Mesodermal cell (in vitro differentiated cells): ENCODE data around the gene ATP1A4. TPM values are rescaled to one million over a fixed set of nuclear protein-coding genes. Genes with fewer than 3 reads are reported as not detected.
"Not testable (repeated sequence)": the region's sequence is repeated elsewhere in the genome, so short reads cannot be mapped to it uniquely, and the experiment has no call there.

Experiments used
- H3K27ac ChIP-seq: 2 replicates; pipeline ENCODE4 v1.7.0; 2013; ENCODE audit warnings: mild to moderate bottlenecking, low read depth, low read length, moderate library complexity; ENCODE audit not compliant: severe bottlenecking
- H3K36me3 ChIP-seq: 2 replicates; pipeline ENCODE4 v1.7.1; 2013; ENCODE audit warnings: mild to moderate bottlenecking, low read length, moderate library complexity; ENCODE audit not compliant: control insufficient read depth, insufficient read depth
- H3K4me1 ChIP-seq: one replicate; pipeline ENCODE4 v1.7.1; 2013; ENCODE audit warnings: mild to moderate bottlenecking, low read length; ENCODE audit not compliant: insufficient read depth, control insufficient read depth, poor library complexity, severe bottlenecking
- H3K4me3 ChIP-seq: 2 replicates; pipeline ENCODE4 v1.7.0; 2013; ENCODE audit warnings: low read length, control low read depth, mild to moderate bottlenecking; ENCODE audit not compliant: insufficient read depth, poor library complexity, severe bottlenecking; ENCODE audit errors: extremely low read depth
- H3K9me3 ChIP-seq: 2 replicates; pipeline ENCODE4 v1.7.1; 2013; ENCODE audit warnings: mild to moderate bottlenecking, low read length, moderate library complexity; ENCODE audit not compliant: control insufficient read depth
- WGBS, 2 experiments: methylation state at CpG; one replicate each; pipeline ENCODE4 v1.1.5; 2013; ENCODE audit warnings: missing lambda C conversion rate in 2 of 2; ENCODE audit not compliant: insufficient coverage in 2 of 2; 5-methylcytosine and 5-hydroxymethylcytosine counted together
- polyA plus RNA-seq, 2 experiments: library from polyadenylated mRNA; stranded (reverse); fragments of 50-300 nt; gene quantifications; one replicate each; pipeline ENCODE4 v1.2.3, GENCODE V29; 2013

Gene ATP1A4
- 0.52 TPM for polyA plus RNA-seq (2013, experiment 1 of 2)
- polyA plus RNA-seq (2013, experiment 2 of 2), result 0.20 TPM

- no peak within 1 kb of the TSS for H3K27ac ChIP-seq
- H3K4me3 ChIP-seq, result no peak within 1 kb of the TSS
- no peaks in the 10 kb centered on the region for H3K36me3 ChIP-seq
- WGBS, 2 experiments, result 89 to 96% methylated on average over 6 of the region's 6 CpGs
- no peaks in the 10 kb centered on the region for H3K9me3 ChIP-seq
- no peaks in the 10 kb centered on the region for H3K4me1 ChIP-seq
Observed at GRCh38 chr1:160151303-160151702, at the start of gene ATP1A4. ATP1A4 (plus strand) TSS chr1:160151603; CDS start chr1:160152041, 438 bp downstream.

- Histone ChIP-seq H3K4me3 (no peak overlapping the region), H3K9me3 (no peaks in the 10 kb centered on the region), H3K36me3 (no peaks in the 10 kb centered on the region), H3K27ac (no peak overlapping the region), H3K4me1 (peaks cover 19% of the 10 kb centered on the region)
- 85 to 93% methylated on average over 5 to 6 of the region's 9 CpGs for WGBS, 2 experiments
Observed at GRCh38 chr1:160101717-160102522, 49.5 kb upstream of the ATP1A4 start.

DNA sequence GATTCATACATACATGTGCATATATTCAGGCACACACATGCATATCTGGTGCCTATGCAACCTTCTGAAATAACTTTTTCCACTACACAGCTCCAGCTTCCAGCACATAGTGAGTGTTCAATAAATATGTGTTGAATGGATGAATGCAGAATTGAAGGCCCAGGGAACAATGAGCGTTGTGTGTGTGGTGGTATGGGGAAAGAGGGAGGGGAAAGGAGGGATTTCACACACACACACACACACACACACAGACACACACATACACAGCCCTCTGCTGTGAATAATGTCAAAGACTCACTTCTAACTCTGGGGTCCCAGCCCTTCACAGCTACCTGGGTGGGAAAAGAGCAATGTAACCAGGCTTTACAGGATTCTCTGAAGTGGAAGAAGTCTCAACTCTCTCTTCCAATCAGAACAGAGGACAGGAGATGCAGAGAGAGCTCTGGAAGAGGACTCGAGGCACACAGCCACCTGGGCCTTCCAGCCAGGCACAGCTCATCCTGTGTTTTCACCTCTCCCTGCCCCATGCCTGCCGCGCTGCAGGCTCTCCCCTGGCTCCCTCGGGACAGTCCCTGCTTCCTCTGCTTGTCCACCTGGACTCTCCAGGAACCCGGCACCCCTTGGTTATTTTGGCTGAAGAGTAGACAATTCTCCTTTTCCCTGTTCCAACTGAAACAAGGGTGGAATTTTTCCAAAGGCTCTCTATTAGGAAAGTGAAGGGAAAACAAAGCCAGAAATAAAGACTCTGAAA, 47.6 kb upstream of the ATP1A4 start:
- peaks cover 11% of the 10 kb centered on the region for H3K4me1 ChIP-seq
- no peaks in the 10 kb centered on the region for H3K9me3 ChIP-seq
- no peaks in the 10 kb centered on the region for H3K36me3 ChIP-seq
- no peak overlapping the region for H3K27ac ChIP-seq
- H3K4me3 ChIP-seq, result no peak overlapping the region
- 51 to 82% methylated on average over 2 to 3 of the region's 6 CpGs for WGBS, 2 experiments

DNA sequence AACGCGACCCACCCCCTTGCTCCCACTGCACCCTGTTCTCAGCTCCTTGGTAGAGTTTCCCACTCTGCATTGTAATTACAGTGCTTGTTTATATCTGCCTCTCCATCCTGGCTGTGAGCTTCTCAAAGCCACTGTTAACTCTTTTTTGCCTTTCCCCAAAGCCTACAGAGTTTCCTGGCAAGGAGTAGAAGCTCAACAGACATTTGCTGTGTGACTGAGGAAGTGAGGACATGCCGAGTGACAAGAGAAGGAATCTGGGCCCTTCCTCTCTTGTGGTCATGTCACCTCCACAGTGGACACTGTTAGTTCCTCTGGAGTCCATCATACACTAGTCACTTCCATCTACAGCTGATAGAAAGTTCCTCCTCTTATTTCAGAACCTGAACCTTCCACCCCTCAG, 46.9 kb upstream of the ATP1A4 start:
- no peak overlapping the region for H3K4me3 ChIP-seq
- no peak overlapping the region for H3K27ac ChIP-seq
- WGBS, 2 experiments, result 76 to 92% methylated on average over 3 of the region's 3 CpGs

DNA sequence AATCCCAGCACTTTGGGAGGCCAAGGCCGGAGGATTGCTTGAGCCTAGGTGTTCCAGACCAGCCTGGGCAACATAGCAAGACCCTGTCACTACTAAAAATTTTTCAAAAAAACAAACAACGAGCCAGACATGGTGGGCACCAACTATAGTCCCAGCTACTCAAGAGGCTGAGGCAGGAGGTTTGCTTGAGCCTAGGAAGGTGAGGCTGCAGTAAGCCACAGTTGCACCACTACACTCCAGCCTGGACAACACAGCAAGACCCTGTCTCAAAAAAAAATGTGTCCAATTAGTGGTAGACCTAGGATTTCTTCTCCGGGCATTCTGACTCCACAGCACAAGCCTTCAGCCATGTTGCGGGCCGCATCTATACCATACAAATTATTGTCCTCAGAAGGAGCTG, 46.2 kb upstream of the ATP1A4 start:
- H3K27ac ChIP-seq, result no peak overlapping the region
- H3K4me3 ChIP-seq, result no peak overlapping the region
- WGBS, 2 experiments, result 90 to 95% methylated on average over 2 to 3 of the region's 5 CpGs
- peaks cover 11% of the 10 kb centered on the region for H3K4me1 ChIP-seq
- H3K9me3 ChIP-seq, result no peaks in the 10 kb centered on the region
- no peaks in the 10 kb centered on the region for H3K36me3 ChIP-seq

More for the DNA sequence above, 46.9 kb upstream of the ATP1A4 start:
- peaks cover 11% of the 10 kb centered on the region for H3K4me1 ChIP-seq
- H3K36me3 ChIP-seq, result no peaks in the 10 kb centered on the region
- H3K9me3 ChIP-seq, result no peaks in the 10 kb centered on the region

DNA sequence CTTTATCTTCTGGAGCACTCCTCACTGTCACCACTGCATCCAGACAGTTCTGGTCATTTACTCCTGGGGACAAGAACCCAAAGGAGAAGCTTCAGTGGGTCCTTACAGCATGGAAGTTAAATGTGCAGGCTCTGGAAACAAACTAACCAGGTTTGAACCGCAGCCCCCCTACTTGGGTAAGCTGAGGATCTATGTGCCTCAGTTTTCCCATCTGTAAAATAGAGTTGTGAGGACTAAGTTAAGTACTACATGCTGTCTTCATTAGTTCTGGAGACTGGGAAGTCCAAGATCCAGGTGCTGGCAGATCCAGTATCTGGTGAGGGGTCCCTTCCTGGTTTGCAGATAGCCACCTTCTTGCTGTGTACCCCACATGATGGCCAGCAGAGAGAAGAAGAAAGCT, 43.9 kb upstream of the ATP1A4 start:
- no peaks in the 10 kb centered on the region for H3K9me3 ChIP-seq
- no peak overlapping the region for H3K4me3 ChIP-seq
- peaks cover 5% of the 10 kb centered on the region for H3K4me1 ChIP-seq
- no peak overlapping the region for H3K27ac ChIP-seq
- H3K36me3 ChIP-seq, result no peaks in the 10 kb centered on the region
- WGBS, 2 experiments, result 80 to 83% methylated on average over 1 of the region's 1 CpG

GRCh38 chr1:160108888-160109662, 42.3 kb upstream of the ATP1A4 start:
- H3K4me1 ChIP-seq, result peaks cover 6% of the 10 kb centered on the region
- no peaks in the 10 kb centered on the region for H3K9me3 ChIP-seq
- no peak overlapping the region for H3K27ac ChIP-seq
- no peaks in the 10 kb centered on the region for H3K36me3 ChIP-seq
- WGBS, 2 experiments, result 36 to 37% methylated on average over 4 to 5 of the region's 6 CpGs
- no peak overlapping the region for H3K4me3 ChIP-seq

DNA sequence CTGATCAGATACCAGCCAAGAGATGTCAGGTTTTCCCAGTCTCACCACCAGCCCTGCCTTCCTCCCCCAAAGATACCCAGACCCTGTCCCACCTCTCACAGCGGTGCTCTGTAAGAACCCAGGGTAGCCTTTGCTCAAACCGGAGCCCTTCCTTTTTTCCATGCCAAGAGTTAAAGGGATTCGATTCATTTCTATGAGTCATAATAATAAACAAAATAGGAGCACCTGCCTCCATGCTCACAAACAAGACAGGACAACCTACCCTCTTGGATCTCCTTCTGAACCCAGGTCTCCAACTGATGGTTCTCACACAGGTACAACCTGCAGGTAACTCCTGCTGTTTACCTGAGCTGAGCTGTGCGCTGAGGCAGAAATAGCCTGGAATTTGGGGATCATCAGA, 41.7 kb upstream of the ATP1A4 start:
- peaks cover 12% of the 10 kb centered on the region for H3K4me1 ChIP-seq
- no peak overlapping the region for H3K4me3 ChIP-seq
- 70 to 77% methylated on average over 2 to 4 of the region's 4 CpGs for WGBS, 2 experiments
- H3K27ac ChIP-seq, result no peak overlapping the region
- H3K9me3 ChIP-seq, result no peaks in the 10 kb centered on the region
- H3K36me3 ChIP-seq, result no peaks in the 10 kb centered on the region

GRCh38 chr1:160111462-160111861, 39.9 kb upstream of the ATP1A4 start:
- 80 to 95% methylated on average over 1 to 8 of the region's 10 CpGs for WGBS, 2 experiments
- peaks cover 22% of the 10 kb centered on the region for H3K4me1 ChIP-seq

DNA sequence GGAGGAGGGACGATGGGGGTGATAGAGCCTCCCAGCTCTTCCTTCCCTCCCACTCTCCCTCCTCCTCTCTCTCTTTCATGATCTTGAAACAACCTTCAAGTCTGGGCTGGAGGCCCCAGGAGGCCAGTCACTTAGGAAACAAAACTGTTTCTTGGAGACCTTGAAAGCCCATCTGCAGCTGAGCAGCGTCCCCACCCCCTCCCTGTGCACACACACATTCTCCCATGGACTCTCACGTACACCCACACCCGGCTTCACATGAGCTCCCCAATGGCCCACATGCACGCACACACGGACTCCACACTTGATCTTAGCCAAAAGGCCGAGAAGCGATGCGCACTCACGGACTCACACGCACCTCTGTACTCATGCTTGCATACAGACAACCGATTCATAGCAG, 39.0 kb upstream of the ATP1A4 start:
- Histone ChIP-seq H3K36me3 (no peaks in the 10 kb centered on the region), H3K4me1 (peaks cover 22% of the 10 kb centered on the region), H3K27ac (no peak overlapping the region), H3K9me3 (no peaks in the 10 kb centered on the region), H3K4me3 (no peak overlapping the region)
- WGBS, 2 experiments, result 85 to 95% methylated on average over 9 to 11 of the region's 12 CpGs

More at GRCh38 chr1:160111462-160111861, 39.9 kb upstream of the ATP1A4 start:
- H3K4me3 ChIP-seq, H3K27ac ChIP-seq, H3K9me3 ChIP-seq, H3K36me3 ChIP-seq: not testable (repeated sequence)
